H9 (cell line): ENCODE results near the gene ARF4. TPM values are rescaled to one million over a fixed set of nuclear protein-coding genes. Genes with fewer than 3 reads are reported as not detected.
"Not testable (repeated sequence)": the region's sequence is repeated elsewhere in the genome, so short reads cannot be mapped to it uniquely, and the experiment has no call there.

Experiments
- DNase-seq: peaks from one replicate; pipeline ENCODE4 v3.0.0-alpha.2; 2017
- H2AFZ ChIP-seq: one replicate; pipeline ENCODE4 v1.6.1; 2013; ENCODE audit warnings: mild to moderate bottlenecking, low read length, control low read depth, moderate library complexity
- H2AK5ac ChIP-seq: 2 replicates; pipeline ENCODE4 v1.6.1; 2013; ENCODE audit warnings: low read length, control low read depth, mixed read lengths; ENCODE audit not compliant: insufficient read length
- H2BK120ac ChIP-seq: one replicate; pipeline ENCODE4 v1.6.1; 2013; ENCODE audit warnings: low read depth, mild to moderate bottlenecking, low read length, control low read depth, inconsistent platforms; ENCODE audit not compliant: poor library complexity, severe bottlenecking
- H2BK12ac ChIP-seq: 2 replicates; pipeline ENCODE4 v1.6.1; 2013; ENCODE audit warnings: low read length, control low read depth, mixed read lengths, low read depth; ENCODE audit not compliant: insufficient read length
- H2BK15ac ChIP-seq: 2 replicates; pipeline ENCODE4 v1.6.1; 2013; ENCODE audit warnings: low read depth, low read length, control low read depth
- H2BK20ac ChIP-seq: one replicate; pipeline ENCODE4 v1.6.1; 2013; ENCODE audit warnings: low read depth, mild to moderate bottlenecking, low read length, control low read depth, inconsistent platforms; ENCODE audit not compliant: poor library complexity, severe bottlenecking
- H2BK5ac ChIP-seq: 2 replicates; pipeline ENCODE4 v1.6.1; 2013; ENCODE audit warnings: low read length, control low read depth, mixed read lengths; ENCODE audit not compliant: insufficient read length
- H3K14ac ChIP-seq: 2 replicates; pipeline ENCODE4 v1.6.1; 2013; ENCODE audit warnings: low read length, control low read depth; ENCODE audit not compliant: insufficient read depth
- H3K18ac ChIP-seq: 2 replicates; pipeline ENCODE4 v1.6.1; 2013; ENCODE audit warnings: low read depth, mild to moderate bottlenecking, mixed read lengths, low read length, control low read depth; ENCODE audit not compliant: insufficient read length
- H3K23ac ChIP-seq: 2 replicates; pipeline ENCODE4 v1.6.1; 2013; ENCODE audit warnings: low read length, control low read depth, mixed read lengths, low read depth; ENCODE audit not compliant: insufficient read length
- H3K23me2 ChIP-seq: 2 replicates; pipeline ENCODE4 v1.6.1; 2013; ENCODE audit warnings: low read depth, mild to moderate bottlenecking, mixed read lengths, low read length, control low read depth; ENCODE audit not compliant: insufficient read length, poor library complexity, severe bottlenecking
- H3K27ac ChIP-seq: 2 replicates; pipeline ENCODE4 v1.5.1; 2013; ENCODE audit warnings: low read length, control low read depth, mixed read lengths, low read depth; ENCODE audit not compliant: insufficient read length
- H3K27me3 ChIP-seq: 2 replicates; pipeline ENCODE4 v1.6.1; 2013; ENCODE audit warnings: low read length, control low read depth, inconsistent platforms; ENCODE audit not compliant: insufficient read depth
- H3K4ac ChIP-seq: 2 replicates; pipeline ENCODE4 v1.6.1; 2013; ENCODE audit warnings: low read depth, mild to moderate bottlenecking, control low read depth, inconsistent platforms, low read length, moderate library complexity
- H3K4me1 ChIP-seq: 2 replicates; pipeline ENCODE4 v1.6.1; 2013; ENCODE audit warnings: low read length, control low read depth, inconsistent platforms; ENCODE audit not compliant: insufficient read depth
- H3K4me2 ChIP-seq: 2 replicates; pipeline ENCODE4 v1.6.1; 2013; ENCODE audit warnings: low read length, control low read depth, mixed read lengths; ENCODE audit not compliant: insufficient read length, insufficient read depth
- H3K56ac ChIP-seq: 2 replicates; pipeline ENCODE4 v1.6.1; 2013; ENCODE audit warnings: low read depth, mild to moderate bottlenecking, mixed read lengths, low read length, control low read depth; ENCODE audit not compliant: insufficient read length
- H3K79me1 ChIP-seq: 2 replicates; pipeline ENCODE4 v1.6.1; 2013; ENCODE audit warnings: low read depth, mild to moderate bottlenecking, moderate library complexity, low read length, control low read depth, inconsistent platforms; ENCODE audit not compliant: insufficient read depth, poor library complexity, severe bottlenecking
- H3K79me2 ChIP-seq: 2 replicates; pipeline ENCODE4 v1.6.1; 2013; ENCODE audit warnings: low read length, control low read depth, inconsistent platforms; ENCODE audit not compliant: insufficient read depth
- H3K9ac ChIP-seq: 2 replicates; pipeline ENCODE4 v1.6.1; 2013; ENCODE audit warnings: low read length, control low read depth, mixed read lengths; ENCODE audit not compliant: insufficient read length; ENCODE audit errors: extremely low read depth
- H3K9me3 ChIP-seq: one replicate; pipeline ENCODE4 v1.6.1; 2013; ENCODE audit warnings: low read depth, low read length, inconsistent platforms; ENCODE audit not compliant: control insufficient read depth
- H3T11ph ChIP-seq: one replicate; pipeline ENCODE4 v1.6.1; 2013; ENCODE audit warnings: mild to moderate bottlenecking, low read length, control low read depth, inconsistent platforms
- H4K20me1 ChIP-seq: one replicate; pipeline ENCODE4 v1.6.1; 2013; ENCODE audit not compliant: control insufficient read depth, insufficient read length, insufficient read depth
- H4K5ac ChIP-seq: 2 replicates; pipeline ENCODE4 v1.6.1; 2013; ENCODE audit warnings: low read depth, mild to moderate bottlenecking, mixed read lengths, low read length, control low read depth; ENCODE audit not compliant: insufficient read length
- H4K8ac ChIP-seq: replicated peaks from 2 replicates; pipeline ENCODE4 v1.6.1; 2013; ENCODE audit warnings: low read length, control low read depth, mixed read lengths, low read depth; ENCODE audit not compliant: insufficient read length
- H4K91ac ChIP-seq: 2 replicates; pipeline ENCODE4 v1.6.1; 2013; ENCODE audit warnings: low read depth, mild to moderate bottlenecking, moderate library complexity, mixed read lengths, low read length, control low read depth; ENCODE audit not compliant: insufficient read length
- H3K27ac Mint-ChIP-seq, 3 experiments: 2 replicates in 2 of 3; 3 replicates in 1 of 3; pipeline ENCODE4 v1.8.0; 2020 to 2021; ENCODE audit warnings: mixed read lengths in 3 of 3, mild to moderate bottlenecking in 1 of 3, moderate library complexity in 1 of 3
- H3K27me3 Mint-ChIP-seq: 2 replicates; pipeline ENCODE4 v1.8.0; 2021; ENCODE audit warnings: low read depth, mild to moderate bottlenecking, moderate library complexity, mixed read lengths
- H3K36me3 Mint-ChIP-seq, 3 experiments: 2 replicates in 2 of 3; 3 replicates in 1 of 3; pipeline ENCODE4 v1.8.0; 2020 to 2021; ENCODE audit warnings: low read depth in 3 of 3, mixed read lengths in 3 of 3; ENCODE audit not compliant: insufficient read depth in 1 of 3
- H3K4me1 Mint-ChIP-seq, 2 experiments: 2 replicates each; pipeline ENCODE4 v1.8.0; 2020; ENCODE audit warnings: mixed read lengths in 2 of 2
- H3K4me3 Mint-ChIP-seq, 2 experiments: 2 replicates in 1 of 2; 3 replicates in 1 of 2; pipeline ENCODE4 v1.8.0; 2020 to 2021; ENCODE audit warnings: mild to moderate bottlenecking in 2 of 2, mixed read lengths in 2 of 2, moderate library complexity in 1 of 2
- H3K9me3 Mint-ChIP-seq, 2 experiments: 2 replicates in 1 of 2; 3 replicates in 1 of 2; pipeline ENCODE4 v1.8.0; 2020; ENCODE audit warnings: mild to moderate bottlenecking in 2 of 2, mixed read lengths in 2 of 2, moderate library complexity in 1 of 2
- WGBS: extraction: QIAGEN DNeasy Blood & Tissue Kit; methylation state at CpG from one replicate; pipeline ENCODE4 v1.1.7; 2013; ENCODE audit warnings: missing lambda C conversion rate, low lambda C conversion rate, mixed read lengths; ENCODE audit not compliant: insufficient read length; ENCODE audit errors: extremely low coverage; 5-methylcytosine and 5-hydroxymethylcytosine counted together
- total RNA-seq: library from RNA; stranded (reverse); gene quantifications from 2 replicates; pipeline ENCODE4 v1.2.1, GENCODE V29; 2021
- TF ChIP-seq, protein P1 (sequence below): fragments of 200-600 bp; sonication (generic); conservative IDR thresholded peaks from 3 replicates; pipeline ENCODE4 v1.8.0; 2021; ENCODE audit warnings: antibody characterized with exemption, mild to moderate bottlenecking

ARF4 gene
- total RNA-seq, 1 experiment from 2014 or later, result 160 TPM

DNA sequence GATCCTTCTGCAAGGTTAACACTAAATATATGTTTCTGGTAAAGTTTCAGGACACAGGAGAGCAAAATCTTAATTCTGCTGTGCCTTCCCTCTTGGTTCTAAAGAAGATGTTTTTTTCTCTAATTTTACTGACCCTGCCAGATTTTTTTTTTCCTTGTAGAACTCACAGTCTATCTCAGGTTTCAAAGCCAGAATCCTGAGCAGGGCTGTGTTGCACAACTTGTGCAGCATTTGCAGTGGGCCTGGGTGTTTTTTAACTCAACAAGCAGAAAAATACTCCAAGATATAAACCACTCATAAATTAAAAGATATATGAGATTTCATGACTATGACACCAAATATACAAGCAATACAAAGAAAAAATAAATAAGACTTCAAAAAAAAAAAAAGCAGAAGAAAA, 40.2 kb upstream of the ARF4 start:
- no peak overlapping the region for H4K8ac ChIP-seq
- no peak overlapping the region for H2AFZ ChIP-seq
- H3K18ac ChIP-seq, result no peak overlapping the region
- no peak overlapping the region for H4K91ac ChIP-seq
- no peak overlapping the region for H2BK20ac ChIP-seq
- H3K27me3 ChIP-seq, result no peaks in the 10 kb centered on the region
- no peaks in the 10 kb centered on the region for H3K4me1 ChIP-seq
- H3K79me1 ChIP-seq, result no peaks in the 10 kb centered on the region
- Mint-ChIP-seq H3K27me3 (no peaks in the 10 kb centered on the region), H3K9me3 (no peaks in the 10 kb centered on the region), H3K4me3 (no peak overlapping the region), H3K36me3 (peaks cover 22 to 48% (median 45%) of the 10 kb centered on the region in 3 experiments; a peak in 6 of 7 replicates), H3K4me1 (no peaks in the 10 kb centered on the region), H3K27ac (no peak overlapping the region)
- TF ChIP-seq, protein P1, sequence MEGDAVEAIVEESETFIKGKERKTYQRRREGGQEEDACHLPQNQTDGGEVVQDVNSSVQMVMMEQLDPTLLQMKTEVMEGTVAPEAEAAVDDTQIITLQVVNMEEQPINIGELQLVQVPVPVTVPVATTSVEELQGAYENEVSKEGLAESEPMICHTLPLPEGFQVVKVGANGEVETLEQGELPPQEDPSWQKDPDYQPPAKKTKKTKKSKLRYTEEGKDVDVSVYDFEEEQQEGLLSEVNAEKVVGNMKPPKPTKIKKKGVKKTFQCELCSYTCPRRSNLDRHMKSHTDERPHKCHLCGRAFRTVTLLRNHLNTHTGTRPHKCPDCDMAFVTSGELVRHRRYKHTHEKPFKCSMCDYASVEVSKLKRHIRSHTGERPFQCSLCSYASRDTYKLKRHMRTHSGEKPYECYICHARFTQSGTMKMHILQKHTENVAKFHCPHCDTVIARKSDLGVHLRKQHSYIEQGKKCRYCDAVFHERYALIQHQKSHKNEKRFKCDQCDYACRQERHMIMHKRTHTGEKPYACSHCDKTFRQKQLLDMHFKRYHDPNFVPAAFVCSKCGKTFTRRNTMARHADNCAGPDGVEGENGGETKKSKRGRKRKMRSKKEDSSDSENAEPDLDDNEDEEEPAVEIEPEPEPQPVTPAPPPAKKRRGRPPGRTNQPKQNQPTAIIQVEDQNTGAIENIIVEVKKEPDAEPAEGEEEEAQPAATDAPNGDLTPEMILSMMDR, result no peak
- H3K79me2 ChIP-seq, result no peaks in the 10 kb centered on the region
- no peak overlapping the region for H3T11ph ChIP-seq
- no peak overlapping the region for H3K27ac ChIP-seq
- DNase-seq, result no peak
- H3K14ac ChIP-seq, result no peak overlapping the region
- H2BK15ac ChIP-seq, result no peak overlapping the region
- H3K4me2 ChIP-seq, result no peak overlapping the region
- no peak overlapping the region for H3K23ac ChIP-seq
- no peaks in the 10 kb centered on the region for H3K23me2 ChIP-seq
- no peak overlapping the region for H2BK12ac ChIP-seq
- no peak overlapping the region for H2BK5ac ChIP-seq
- H3K9me3 ChIP-seq, result no peaks in the 10 kb centered on the region
- no peak overlapping the region for H3K4ac ChIP-seq
- no peak overlapping the region for H3K9ac ChIP-seq
- H4K5ac ChIP-seq, result no peak overlapping the region
- H2AK5ac ChIP-seq, result no peak overlapping the region
- H4K20me1 ChIP-seq, result no peaks in the 10 kb centered on the region
- no peak overlapping the region for H3K56ac ChIP-seq
- H2BK120ac ChIP-seq, result no peak overlapping the region

DNA sequence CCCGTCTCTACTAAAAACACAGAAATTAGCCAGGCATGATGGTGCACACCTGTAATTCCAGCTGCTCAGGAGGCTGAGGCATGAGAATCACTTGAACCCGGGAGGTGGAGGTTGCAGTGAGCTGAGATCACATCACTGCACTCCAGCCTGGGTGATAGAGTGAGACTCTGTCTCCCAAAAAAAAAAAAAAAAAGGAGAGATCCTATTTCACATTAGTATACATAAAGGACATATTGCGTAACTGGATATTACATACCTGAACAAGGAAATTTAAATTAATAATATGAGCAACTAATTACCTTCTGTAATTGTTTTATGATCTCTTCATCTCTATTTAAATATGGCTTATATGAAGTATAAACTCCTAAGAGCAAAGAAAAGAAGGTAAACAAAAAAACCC, 37.1 kb upstream of the ARF4 start:
- not testable (repeated sequence) for H3T11ph ChIP-seq, H3K79me1 ChIP-seq, H2AFZ ChIP-seq, H3K4me1 ChIP-seq, H3K9me3 Mint-ChIP-seq, H3K79me2 ChIP-seq, H2BK5ac ChIP-seq, H3K27me3 Mint-ChIP-seq, H4K20me1 ChIP-seq, DNase-seq, H4K8ac ChIP-seq, H3K4me2 ChIP-seq, H3K9me3 ChIP-seq, H3K4me3 Mint-ChIP-seq, H3K23ac ChIP-seq, H2AK5ac ChIP-seq, H3K23me2 ChIP-seq, H2BK15ac ChIP-seq, H3K27me3 ChIP-seq, H3K27ac ChIP-seq, H3K9ac ChIP-seq, H3K56ac ChIP-seq, H3K27ac Mint-ChIP-seq, H3K4ac ChIP-seq, H2BK12ac ChIP-seq, H4K91ac ChIP-seq, H3K18ac ChIP-seq, H4K5ac ChIP-seq, H2BK20ac ChIP-seq, H3K14ac ChIP-seq, H3K4me1 Mint-ChIP-seq, H2BK120ac ChIP-seq
- WGBS, result no CpG with 5 or more reads among the region's 3 CpGs
- peaks cover 14 to 43% (median 37%) of the 10 kb centered on the region in 3 experiments for H3K36me3 Mint-ChIP-seq
